ENCODE results near the gene GNAQ.

The GNAQ gene

GRCh38 chr9:78053627-78054026, 22.0 kb upstream of the GNAQ start:
- H3K4me3 ChIP-seq (ENCODE audit: low read depth, low read length) = no peak overlapping the region
- TF ChIP-seq CTCF (IDR thresholded peaks at IDR 0.05; ENCODE audit: low read depth, low read length) = no peak

GRCh38 chr9:78050421-78050820, 18.8 kb upstream of the GNAQ start:
- H3K4me3 ChIP-seq (ENCODE audit: low read depth, low read length) = no peak overlapping the region
- TF ChIP-seq CTCF (IDR thresholded peaks at IDR 0.05; ENCODE audit: low read depth, low read length) = no peak

DNA sequence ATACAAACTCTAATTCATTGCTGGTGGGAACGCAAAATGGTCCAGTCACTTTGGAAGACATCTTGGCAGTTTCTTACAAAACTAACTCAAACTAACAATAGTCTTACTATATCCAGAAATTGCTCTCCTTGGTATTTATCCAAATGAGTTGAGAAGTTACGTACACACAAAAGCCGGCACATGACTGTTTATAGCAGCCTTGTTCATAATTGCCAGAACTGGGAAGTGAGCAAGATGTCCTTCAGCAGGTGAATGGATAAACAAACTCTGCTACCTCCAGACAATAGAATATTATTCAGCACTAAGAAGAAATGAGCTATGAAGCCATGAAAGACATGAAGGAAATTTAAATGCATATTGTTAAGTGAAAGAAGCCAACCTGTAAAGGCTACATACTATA, 17.9 kb upstream of the GNAQ start:
- no peak for TF ChIP-seq CTCF (IDR thresholded peaks at IDR 0.05; ENCODE audit: low read depth, low read length)
- H3K4me3 ChIP-seq (ENCODE audit: low read depth, low read length) = no peak overlapping the region

- no peak overlapping the region for H3K4me3 ChIP-seq (ENCODE audit: low read depth, low read length)
- no peak for TF ChIP-seq CTCF (IDR thresholded peaks at IDR 0.05; ENCODE audit: low read depth, low read length)
Observed at GRCh38 chr9:78047106-78047505, 15.5 kb upstream of the GNAQ start.

- TF ChIP-seq CTCF (IDR thresholded peaks at IDR 0.05; ENCODE audit: low read depth, low read length) = no peak
- no peak overlapping the region for H3K4me3 ChIP-seq (ENCODE audit: low read depth, low read length)
Observed at GRCh38 chr9:78046112-78046511, 14.5 kb upstream of the GNAQ start.

DNA sequence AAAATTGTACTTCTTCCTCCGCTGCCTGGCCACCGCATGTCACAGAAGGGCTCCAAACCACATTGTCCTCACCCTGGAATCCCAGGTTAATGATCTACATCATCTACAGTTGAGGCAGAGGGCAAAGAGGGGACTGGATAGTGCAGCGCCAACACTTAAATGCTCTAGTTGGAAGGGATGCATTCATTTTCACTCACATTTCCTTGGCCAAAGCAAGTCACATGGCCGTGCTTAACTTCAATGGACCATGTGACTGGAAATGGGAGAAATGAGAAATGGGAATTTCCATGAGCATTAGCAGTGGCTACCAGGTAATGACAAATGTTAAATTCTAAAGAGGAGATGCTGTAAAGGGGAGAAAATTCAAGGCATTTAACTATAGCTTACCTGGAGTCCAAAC, 13.3 kb upstream of the GNAQ start:
- H3K4me3 ChIP-seq (ENCODE audit: low read depth, low read length) = no peak overlapping the region
- TF ChIP-seq CTCF (IDR thresholded peaks at IDR 0.05; ENCODE audit: low read depth, low read length) = no peak

- H3K4me3 ChIP-seq (ENCODE audit: low read depth, low read length) = no peak overlapping the region
- TF ChIP-seq CTCF (IDR thresholded peaks at IDR 0.05; ENCODE audit: low read depth, low read length) = no peak
Observed at GRCh38 chr9:78044189-78044588, 12.6 kb upstream of the GNAQ start.
